Coronary artery (tissue), 2 donors: ENCODE results near the gene CTDSP1.

ENCODE experiments used
- DNase-seq: peaks from one replicate; pipeline ENCODE4 v3.0.0-alpha.2; 2017; ENCODE audit warnings: low spot score
- H3K27ac ChIP-seq, 2 donors: fragments of 200-600 bp; sonication (generic); one replicate each; pipeline ENCODE4 v1.5.1; 2016 to 2019
- H3K4me3 ChIP-seq: fragments of 200-600 bp; sonication (generic); 2 replicates; pipeline ENCODE4 v1.5.1; 2016; ENCODE audit warnings: mild to moderate bottlenecking, moderate library complexity
- TF ChIP-seq, protein P1 (sequence below): fragments of 200-600 bp; sonication (generic); IDR thresholded peaks from one replicate; pipeline ENCODE4 v1.5.1; 2019; ENCODE audit warnings: antibody characterized with exemption

Gene CTDSP1

DNA sequence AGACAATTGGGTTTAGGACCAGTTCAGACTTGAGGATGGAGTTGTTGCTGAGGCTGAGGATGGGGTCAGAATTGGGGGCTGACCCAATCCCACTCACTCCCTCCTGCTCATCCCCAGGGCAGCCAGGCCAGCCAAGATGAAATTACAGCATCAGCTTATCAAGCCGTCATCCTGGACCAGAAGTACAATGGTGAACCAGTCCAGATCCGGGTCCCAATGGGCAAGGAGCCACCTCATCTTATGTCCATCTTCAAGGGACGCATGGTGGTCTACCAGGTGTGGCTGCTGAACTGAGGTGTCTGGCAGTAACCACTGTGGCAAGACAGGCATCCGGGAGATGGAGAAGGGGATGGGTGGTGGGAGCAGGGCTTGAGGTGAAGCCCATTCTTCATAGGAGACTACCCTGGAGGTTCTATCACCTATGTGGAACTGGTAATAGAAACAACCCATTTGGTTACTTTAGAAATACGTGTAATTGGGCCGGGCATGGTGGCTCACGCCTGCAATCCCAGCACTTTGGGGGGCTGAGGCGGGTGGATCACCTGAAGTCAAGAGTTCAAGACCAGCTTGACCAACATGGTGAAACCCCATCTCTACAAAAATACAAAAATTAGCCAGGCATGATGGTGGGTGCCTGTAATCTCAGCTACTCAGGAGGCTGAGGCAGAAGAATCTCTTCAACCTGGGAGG is 33.2 kb downstream of the CTDSP1 start:
- Histone ChIP-seq H3K4me3 (no peak overlapping the region), H3K27ac (no peak overlapping the region)
- DNase-seq = no peak
- TF ChIP-seq, protein P1, sequence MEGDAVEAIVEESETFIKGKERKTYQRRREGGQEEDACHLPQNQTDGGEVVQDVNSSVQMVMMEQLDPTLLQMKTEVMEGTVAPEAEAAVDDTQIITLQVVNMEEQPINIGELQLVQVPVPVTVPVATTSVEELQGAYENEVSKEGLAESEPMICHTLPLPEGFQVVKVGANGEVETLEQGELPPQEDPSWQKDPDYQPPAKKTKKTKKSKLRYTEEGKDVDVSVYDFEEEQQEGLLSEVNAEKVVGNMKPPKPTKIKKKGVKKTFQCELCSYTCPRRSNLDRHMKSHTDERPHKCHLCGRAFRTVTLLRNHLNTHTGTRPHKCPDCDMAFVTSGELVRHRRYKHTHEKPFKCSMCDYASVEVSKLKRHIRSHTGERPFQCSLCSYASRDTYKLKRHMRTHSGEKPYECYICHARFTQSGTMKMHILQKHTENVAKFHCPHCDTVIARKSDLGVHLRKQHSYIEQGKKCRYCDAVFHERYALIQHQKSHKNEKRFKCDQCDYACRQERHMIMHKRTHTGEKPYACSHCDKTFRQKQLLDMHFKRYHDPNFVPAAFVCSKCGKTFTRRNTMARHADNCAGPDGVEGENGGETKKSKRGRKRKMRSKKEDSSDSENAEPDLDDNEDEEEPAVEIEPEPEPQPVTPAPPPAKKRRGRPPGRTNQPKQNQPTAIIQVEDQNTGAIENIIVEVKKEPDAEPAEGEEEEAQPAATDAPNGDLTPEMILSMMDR = no peak

- H3K4me3 ChIP-seq = no peak overlapping the region
- no peak overlapping the region for H3K27ac ChIP-seq
- no peak for DNase-seq
- TF ChIP-seq, protein P1 = no peak
Observed at GRCh38 chr2:218434456-218434855, 34.8 kb downstream of the CTDSP1 start.

DNA sequence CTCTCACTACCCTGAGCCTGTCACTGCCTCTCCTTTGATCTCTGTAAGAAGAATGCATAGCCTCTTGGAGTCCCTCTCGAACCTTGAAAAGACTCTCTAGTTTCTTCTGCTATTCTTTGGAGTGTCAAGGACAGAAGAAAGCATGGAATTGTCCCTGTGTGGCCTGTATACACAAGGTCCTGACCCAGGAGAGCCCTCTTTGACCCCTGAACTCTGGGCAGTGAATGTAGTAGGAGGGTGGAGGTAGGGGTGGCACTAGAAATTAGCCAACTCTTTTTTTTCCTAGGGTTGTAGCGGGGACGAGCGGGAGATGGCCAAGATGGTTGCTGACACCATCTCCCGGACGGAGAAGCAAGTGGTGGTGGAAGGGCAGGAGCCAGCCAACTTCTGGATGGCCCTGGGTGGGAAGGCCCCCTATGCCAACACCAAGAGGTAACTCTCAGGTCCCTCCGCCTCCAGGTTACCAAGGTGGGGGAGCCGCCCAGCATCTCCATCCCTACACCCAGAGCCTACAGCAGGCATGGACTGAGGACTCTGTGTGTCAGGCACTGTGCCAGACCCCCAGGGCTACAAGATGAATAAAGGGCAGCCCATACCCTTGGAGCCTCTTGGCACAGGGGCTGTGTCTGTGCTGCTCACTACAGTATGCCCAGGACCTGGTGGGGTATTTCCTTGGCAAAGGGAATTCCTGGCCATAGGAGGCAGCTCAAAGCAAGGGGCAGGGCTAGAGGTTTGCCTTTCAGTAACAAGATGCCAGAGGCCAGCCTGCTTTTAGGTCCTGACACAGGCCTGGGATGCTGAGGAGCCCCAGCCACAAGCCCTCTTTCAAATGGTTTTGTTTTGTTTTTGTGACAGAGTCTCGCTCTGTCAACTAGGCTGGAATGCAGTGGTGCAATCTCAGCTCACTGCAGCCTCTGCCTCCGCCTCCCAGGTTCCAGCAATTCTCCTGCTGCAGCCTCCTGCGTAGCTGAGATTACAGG is 35.6 kb downstream of the CTDSP1 start:
- no peak for DNase-seq
- TF ChIP-seq, protein P1 = no peak
- Histone ChIP-seq H3K4me3 (no peak overlapping the region), H3K27ac (no peak overlapping the region)

- H3K27ac ChIP-seq = no peak overlapping the region
- no peak overlapping the region for H3K4me3 ChIP-seq
- TF ChIP-seq, protein P1 = no peak
- DNase-seq = no peak
Observed at GRCh38 chr2:218436992-218437391, 37.3 kb downstream of the CTDSP1 start.

- Histone ChIP-seq H3K4me3 (no peak overlapping the region), H3K27ac (no peak overlapping the region)
- no peak for DNase-seq
- TF ChIP-seq, protein P1 = no peak
Observed at GRCh38 chr2:218437969-218438368, 38.3 kb downstream of the CTDSP1 start.

DNA sequence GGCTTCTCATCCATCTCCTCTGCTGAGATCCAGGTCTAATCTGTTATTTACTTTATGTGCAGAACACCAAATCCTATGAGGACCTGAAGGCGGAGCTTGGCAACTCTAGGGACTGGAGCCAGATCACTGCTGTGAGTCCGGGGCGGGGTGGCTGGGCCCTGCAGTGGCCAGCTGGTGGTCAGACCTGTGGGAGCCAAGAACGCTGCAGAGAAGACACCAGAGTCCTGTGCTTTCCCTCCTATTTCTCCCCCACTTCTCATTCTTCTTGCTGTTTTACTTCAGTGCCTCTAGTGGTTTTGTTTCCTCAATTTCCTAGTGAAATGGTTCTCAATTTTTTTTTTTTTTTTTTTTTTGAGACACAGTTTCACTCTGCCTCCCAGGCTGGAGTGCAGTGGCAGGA is 38.9 kb downstream of the CTDSP1 start:
- H3K4me3 ChIP-seq = no peak overlapping the region
- H3K27ac ChIP-seq = no peak overlapping the region
- TF ChIP-seq, protein P1 = no peak
- DNase-seq = no peak
